NCI-H1930 (cell line): Measurements from ENCODE around the gene CATSPER3.

Experiments used
- DNase-seq, 2 experiments: peaks; one replicate each; lab custom pipeline; 2025; lab: John Stamatoyannopoulos, UW

CATSPER3 gene

GRCh38 chr5:135029477-135030122 lies 61.9 kb downstream of the CATSPER3 start:
- DNase-seq = no peak

GRCh38 chr5:135030123-135030955 lies 62.6 kb downstream of the CATSPER3 start:
- no peak for DNase-seq

- DNase-seq = no peak
These were observed 63.5 kb downstream of the CATSPER3 start for GRCh38 chr5:135030956-135031812.

DNA sequence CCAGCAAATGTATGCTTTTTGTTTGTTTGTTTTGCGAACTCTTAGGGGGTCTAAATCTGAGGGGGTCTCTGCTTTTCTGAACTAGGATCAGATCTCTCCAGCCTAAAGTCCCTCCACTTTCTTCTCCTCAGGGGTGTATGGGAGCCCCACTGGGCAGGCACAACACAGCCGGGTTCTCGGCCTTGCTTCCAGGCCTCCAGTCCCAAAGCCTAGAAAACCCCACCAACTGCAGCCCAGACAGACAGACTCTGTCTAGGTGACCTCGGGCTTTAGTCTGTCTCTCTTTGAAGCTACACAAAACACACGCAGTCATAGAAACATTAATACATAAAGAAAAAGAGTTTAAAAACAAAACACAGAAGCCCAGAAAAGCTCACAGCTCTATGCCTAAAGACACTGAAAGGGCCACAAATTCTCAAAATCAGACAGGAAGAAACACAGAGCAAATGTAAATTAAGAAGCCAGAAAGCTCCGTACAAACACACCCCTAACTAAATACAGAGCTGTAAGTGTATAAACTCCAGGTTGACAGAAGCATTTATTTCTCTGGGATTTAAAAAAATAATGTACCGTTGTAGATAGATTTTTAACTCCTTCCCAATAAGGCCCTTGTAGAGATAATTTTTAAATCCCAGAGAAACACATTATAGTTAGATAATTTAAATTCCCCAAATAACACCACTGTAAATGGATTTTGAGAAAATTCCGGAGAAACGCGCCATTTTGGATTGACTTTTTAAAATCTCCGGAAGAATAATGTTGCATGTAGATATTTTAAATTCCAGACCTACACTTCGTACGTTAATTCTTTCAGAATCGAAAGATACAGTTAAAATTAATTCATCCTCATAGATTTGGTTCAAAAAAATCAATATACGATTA lies 64.3 kb downstream of the CATSPER3 start:
- DNase-seq = no peak

GRCh38 chr5:135032695-135032998 lies 64.9 kb downstream of the CATSPER3 start:
- no peak for DNase-seq

DNA sequence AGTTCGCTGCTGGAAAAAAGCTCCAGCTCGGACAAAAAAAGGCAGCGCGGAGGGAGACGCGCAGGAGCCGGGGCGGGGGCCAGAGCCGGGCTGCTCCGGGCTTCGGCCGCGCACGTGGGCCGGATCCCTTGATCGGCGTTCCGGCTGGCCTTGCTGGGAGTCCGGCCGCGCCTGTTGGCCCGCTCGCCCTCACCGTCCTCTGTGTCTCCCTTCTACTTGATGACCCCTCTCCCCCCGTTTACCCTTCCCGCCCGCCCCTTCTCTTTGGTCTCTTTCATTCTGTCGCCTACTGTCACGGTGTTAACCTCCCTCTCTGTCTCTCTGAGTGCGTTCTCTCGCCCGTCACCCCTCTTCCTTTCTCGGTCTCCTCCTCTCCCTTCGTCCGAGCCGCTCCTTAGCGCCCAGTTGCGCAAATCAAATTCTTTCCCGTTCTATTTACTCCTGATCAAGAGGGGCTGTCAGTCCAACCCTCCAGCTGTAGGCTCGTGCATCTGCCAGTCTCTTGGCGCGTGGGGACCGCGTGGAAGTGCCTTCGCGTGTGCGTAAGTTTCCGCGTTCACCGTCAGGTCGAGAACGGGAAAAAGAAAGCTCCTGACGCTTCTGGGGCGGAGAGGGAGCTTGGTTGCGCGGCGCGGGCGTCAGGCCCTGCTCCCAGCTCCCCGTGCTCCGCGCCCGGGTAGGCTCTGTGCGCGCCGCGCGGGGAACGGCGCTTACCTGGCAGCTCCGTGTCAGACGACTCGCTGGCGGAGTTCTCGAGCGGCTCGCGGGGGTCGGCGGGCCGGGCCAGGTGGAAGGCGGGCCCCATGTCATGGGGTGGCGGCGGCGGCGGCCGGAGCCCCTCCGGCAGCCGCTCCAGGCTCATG lies 65.5 kb downstream of the CATSPER3 start:
- DNase-seq = no peak

- DNase-seq = no peak
These were observed 66.2 kb downstream of the CATSPER3 start, which contains the start of gene PITX1 for GRCh38 chr5:135033901-135034235. PITX1 (minus strand) TSS chr5:135034228; CDS start chr5:135033881, 347 bp downstream.

DNA sequence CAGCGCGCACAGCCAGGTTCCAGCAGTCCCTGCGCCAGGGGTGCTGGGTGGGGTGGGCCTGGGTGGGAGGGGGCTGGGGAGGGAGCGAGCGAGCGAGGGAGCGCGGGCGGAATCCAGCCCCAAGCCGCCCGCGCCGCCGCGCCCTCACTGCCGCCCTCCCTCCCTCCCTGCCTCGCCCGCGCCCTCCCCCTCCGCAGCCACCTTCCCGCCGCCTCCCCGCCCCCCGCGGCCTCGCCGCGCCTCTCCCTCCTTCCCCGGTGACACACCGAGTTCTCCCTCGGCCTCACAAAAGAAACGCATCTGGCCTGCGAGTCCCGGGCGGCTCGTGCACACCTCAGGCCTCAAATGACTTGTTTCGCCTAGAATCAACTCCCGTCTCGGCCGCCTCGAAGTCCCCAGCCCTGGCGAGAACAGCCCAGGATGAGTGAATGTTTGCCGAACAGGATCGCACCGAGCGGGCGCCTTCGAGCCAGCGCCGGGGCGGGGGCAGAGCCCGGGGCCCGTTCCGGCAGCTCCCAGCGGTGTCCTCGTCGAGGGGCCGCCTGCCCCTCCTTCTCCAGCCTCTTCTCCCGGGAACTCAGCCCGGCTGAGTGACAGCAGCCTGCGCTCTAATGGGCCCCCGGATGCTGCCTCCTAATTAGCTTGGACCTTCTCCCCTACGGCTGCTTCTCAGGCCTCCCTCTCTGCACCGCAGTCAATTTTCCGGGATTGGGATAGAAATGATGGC lies 66.7 kb downstream of the CATSPER3 start:
- no peak for DNase-seq

GRCh38 chr5:135034963-135035677 lies 67.4 kb downstream of the CATSPER3 start:
- DNase-seq = no peak

GRCh38 chr5:135035678-135036030 lies 67.9 kb downstream of the CATSPER3 start:
- no peak for DNase-seq

- DNase-seq = no peak
These were observed 68.7 kb downstream of the CATSPER3 start for GRCh38 chr5:135036405-135036804.

- DNase-seq = no peak
These were observed 70.0 kb downstream of the CATSPER3 start for GRCh38 chr5:135037519-135038204.

GRCh38 chr5:135038205-135038812 lies 70.6 kb downstream of the CATSPER3 start:
- no peak for DNase-seq

- no peak for DNase-seq
These were observed 71.1 kb downstream of the CATSPER3 start for GRCh38 chr5:135038813-135039270.

DNA sequence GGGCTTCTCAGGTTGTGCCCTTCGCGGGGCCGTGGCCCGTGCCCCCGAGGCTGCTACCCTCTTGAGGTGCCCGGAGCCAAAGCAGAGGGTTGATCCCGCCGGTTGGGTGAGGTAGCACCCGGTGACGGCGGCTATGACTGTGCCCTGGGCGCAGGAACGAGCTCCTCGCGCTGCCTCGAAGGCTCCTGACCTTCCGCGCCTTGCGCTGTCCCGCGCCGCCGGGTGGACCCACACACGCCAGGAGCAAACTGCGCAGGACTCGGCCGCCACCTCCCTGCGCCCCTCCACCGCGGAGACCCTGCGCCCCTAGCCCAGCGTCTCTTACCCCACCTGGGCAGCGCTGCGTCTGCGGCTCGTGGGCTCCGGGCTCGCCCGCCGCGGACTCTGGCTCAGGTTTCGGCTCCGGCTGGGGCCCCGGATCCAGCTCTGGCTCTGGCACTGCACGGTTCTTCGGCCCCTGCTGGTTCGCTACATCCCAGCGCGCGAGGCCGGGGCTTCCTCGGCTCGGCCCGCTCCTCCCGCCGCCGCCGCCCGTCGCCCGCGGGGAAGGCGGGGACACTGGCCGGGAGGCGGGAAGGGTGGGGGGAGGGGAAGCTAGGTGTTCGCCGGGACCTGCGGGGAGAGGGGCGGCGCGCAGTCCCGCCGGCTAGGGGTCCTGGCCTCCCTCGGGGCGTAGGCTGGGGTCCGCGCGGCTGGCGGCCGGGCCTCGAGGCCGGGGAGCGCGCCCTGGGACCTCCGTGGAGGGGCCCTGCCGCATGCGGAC lies 71.7 kb downstream of the CATSPER3 start:
- no peak for DNase-seq

GRCh38 chr5:135040034-135040332 lies 72.3 kb downstream of the CATSPER3 start:
- no peak for DNase-seq

- DNase-seq = no peak
These were observed 72.8 kb downstream of the CATSPER3 start for GRCh38 chr5:135040333-135041144.
